ENCODE data around the gene AHCYL2. TPM values are rescaled to one million over a fixed set of nuclear protein-coding genes. Genes with fewer than 3 reads are reported as not detected.
"Not testable (repeated sequence)": the region's sequence is repeated elsewhere in the genome, so short reads cannot be mapped to it uniquely, and the experiment has no call there.

The AHCYL2 gene
- total RNA-seq, 1 donor from 2014 or later = 165 TPM

DNA sequence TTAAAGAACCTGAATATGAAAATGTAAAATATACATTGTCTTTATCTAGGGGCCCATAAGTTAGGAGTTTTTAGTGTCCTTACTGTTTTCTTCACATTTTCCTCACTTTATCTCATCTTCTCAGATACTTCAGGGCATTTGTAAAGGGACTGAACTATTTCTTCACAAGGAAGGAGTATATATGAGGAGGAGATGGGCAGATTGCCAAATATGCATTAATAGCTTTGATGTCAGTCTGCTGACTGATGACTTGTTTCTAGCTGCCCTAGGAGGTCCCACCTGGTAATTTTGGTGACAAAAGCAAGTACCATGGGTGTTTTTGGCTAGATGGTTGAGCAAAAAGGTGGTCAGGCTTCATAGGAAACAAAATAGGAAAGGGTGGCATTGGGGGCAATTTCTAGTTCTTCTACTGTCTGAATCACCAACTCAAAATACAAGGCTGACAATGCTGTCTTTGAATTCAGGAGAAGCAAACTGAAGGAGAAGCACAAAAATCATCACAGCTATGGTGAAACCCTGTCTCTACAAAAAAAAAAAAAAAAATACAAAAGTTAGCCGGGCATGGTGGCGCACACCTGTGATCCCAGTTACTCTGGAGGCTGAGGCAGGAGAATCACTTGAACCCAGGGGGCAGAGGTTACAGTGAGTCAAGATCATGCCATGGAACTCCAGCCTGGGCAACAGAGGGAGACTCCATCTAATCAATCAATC, 199.0 kb downstream of the AHCYL2 start:
- DNase-seq (ENCODE audit: low spot score) = no peak

DNA sequence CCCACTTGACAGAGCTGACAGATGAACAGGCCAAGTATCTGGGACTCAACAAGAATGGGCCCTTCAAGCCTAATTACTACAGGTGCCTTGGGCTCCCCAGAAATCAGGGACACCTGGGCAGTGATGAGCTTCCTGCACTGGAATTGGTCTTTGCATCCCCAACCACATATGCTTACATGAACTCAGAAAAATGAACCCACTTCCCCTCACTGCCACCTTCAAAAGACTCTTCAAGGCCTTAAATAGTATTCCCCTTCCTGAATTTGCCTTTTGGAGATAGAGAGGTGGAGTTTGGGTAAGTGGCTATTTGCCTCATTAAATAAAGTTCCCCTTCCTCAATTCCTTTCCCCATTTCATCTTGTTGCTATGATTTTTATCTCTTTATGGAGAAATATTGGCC, 201.7 kb downstream of the AHCYL2 start:
- no peak for DNase-seq (ENCODE audit: low spot score)

DNA sequence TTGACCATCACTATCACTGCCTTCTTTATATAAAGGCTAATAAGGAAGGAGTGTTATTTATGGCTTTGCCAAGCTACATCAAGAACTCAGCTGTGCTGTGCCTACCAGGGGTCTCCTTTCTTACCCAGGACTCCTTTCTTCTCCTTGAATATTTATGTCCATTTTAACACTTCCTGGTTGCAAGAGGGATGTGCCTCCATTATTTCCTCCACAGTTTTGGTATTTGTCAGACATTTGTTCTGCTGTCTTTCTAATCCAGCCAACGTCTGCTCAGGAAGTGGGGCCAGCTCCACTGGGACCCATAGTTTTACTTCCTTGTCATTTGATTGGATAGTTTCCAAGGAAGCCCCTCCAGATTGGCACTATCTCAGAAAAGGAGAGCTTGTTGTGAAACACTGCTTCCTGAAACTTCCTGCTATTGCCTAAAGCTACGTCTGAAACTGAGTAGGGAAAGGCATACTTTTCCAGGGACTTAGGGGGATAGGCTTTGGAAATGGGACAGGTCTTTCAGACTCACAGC, 202.8 kb downstream of the AHCYL2 start:
- no peak for DNase-seq (ENCODE audit: low spot score)

DNA sequence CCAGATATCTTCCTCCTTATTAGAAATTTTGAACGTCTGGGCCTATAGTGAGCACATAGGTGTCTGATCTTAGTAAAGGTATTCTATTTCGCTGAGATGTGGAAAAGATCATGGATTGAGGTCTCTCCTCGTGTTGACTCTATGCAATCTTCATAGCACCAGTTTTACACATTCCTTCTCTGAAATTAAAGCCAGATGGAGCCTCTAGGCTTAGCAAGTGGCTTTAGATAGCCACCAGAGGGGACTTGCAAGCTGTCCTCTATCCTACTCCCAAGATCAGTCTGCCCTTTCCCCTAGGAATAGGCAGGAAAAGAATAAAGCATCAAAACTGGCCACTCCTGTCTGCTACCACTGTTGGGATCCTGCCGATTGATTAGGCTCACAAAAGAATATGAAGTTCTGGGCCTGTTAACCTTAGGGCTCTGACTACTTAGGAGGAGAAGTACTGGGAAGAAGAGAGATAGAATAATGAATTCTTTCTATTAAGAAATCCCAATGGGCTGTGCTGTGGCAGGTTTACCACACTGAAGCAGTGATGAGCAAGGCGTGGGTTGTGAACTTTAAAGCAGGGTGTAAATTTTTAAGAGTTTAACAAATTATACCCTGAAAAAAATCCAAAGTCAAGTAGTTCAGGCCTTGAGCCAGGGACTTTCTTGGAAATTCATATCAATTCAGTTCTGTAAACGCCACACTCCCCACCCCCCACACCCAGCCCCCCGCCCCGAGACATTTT, 207.2 kb downstream of the AHCYL2 start:
- no peak for DNase-seq (ENCODE audit: low spot score)

DNA sequence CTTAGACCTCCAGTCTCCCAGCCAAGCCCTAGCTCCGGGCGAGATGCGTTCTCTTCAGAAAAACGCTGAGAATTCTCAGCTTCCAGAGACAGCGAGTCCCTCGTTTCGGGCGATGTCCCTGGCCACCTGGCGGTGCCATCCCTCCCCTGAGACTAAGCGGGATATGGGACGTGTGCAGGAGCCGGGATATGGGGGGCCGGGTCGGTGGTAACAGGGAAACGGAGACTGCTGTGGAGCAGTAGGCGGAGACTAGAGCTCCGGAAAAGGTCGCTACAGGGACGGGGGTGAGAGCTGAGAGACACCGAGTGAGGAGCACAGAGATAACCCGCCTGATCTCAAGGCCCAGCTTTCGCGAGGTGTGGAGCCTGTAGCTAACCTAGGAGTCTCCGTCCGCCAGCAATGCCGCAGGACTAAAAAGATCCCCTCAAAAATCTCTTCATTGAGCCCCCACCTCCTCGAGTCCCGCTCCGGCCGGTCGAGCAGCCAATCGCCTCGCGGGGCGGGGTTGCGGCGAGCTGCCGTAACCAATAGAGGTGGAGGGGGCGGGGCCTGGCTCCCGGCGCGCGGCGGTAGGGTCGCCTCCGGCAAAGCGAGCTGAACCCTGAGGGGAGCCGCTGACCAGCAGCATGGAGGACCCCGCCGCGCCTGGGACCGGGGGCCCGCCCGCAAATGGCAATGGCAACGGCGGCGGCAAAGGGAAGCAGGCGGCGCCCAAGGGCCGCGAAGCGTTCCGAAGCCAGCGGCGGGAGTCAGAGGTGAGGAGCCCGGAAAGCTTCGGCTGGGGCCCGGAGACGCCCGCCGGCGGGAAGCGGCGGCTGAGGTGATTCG, 209.2 kb downstream of the AHCYL2 start, which contains the start of gene STRIP2:
TSS of gene STRIP2 (plus strand) at position 586 of the 828 bp plus-strand sequence. CDS start at position 627, 41 bp downstream.
- peak; percentile 89 for DNase-seq (ENCODE audit: low spot score)

DNA sequence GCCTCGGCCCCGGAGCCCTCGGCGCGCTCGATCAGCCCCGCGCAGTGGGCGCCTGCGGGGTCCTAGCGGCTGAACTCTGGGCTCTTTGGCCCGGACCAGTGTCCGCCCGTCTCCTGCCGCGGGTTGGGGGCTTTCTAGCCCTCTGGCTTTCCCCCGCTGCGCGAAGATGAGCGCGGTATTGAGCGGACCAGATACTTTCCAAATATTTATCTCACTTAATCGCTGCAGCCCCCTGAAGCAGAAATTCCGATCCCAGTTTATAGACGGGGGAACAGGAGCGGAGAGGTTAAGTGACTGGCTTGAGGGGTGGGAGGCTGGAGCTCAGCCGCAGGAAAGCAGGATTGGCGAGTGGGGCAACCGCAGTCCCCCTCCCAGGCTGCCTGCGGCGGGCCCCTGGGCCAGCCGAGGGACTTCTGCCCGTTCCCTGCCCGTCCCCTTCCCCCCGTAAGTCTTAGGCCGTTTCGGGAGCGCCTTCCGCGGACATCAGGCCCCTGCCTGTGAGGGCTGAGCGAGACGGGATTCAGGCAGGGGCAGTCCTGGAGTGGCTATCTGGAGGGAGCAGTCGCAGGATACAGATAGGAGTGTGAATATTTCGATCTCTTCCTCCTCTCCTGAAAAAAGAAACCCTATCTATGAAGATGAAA, 210.0 kb downstream of the AHCYL2 start:
- no peak for DNase-seq (ENCODE audit: low spot score)

DNA sequence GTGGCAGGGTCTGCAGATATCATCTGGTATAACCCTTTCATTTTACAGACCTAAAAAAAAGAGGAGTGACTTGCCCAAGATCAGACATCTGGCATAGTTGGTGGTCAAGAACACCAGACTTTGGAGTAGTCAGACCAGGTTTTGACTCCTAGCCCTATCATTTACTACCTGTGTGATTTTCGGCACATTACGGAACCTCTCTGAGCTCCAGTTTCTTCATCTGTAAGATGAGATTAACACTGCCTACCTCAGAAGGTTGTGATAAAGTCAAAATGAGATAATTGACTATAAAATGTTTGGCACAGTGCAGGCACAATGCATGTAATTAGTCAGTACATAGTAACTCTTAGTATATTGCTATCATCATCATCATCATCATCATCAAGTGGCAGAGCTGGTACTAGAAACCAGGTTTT, 210.6 kb downstream of the AHCYL2 start:
- DNase-seq (ENCODE audit: low spot score) = no peak

DNA sequence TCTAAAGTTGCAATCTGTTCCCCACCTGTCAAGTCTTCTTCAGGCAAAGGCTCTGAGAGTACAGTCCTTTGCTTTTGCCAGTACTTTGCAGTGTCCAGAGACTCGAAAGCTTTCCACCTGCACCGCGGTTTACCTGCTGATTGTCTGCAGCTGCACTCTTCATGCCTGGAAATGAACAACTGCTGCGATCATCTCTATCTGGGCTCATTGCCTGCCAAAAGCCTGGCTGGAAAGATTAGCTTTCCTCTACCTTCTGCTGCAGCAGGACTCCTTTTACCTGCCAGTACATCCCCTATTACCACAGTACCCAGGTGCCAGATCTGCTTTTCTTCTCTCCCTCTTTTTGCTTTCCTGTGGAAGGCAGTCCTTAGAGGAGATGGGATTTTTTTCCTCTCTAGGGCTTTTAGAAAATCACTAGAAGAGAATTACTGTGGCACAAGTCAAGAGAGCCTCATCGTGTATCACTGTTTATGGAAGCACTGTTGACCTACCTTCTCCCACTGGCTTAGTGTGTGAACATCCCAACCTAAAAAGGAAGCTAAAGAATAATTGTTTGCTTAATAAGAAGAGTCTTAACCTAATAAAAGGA, 211.6 kb downstream of the AHCYL2 start:
- DNase-seq (ENCODE audit: low spot score) = no peak

DNA sequence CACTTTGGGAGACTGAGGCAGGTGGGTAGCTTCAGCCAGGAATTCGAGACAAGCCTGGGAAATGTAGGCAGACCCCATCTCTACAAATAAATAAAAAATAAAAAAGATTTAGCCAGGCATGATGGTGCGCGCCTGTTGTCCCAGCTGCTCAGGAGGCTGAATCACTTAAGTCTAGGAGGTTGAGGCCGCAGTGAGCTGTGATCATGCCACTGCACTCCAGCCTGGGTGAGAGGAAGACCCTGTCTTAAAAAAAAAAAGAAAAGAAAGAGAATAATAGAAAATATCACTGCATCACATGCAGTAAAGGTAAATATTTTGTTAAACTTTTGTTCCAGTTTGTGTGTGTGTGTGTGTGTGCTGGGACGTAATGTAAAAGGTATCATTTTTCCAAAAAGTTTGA, 212.4 kb downstream of the AHCYL2 start:
- no peak for DNase-seq (ENCODE audit: low spot score)

DNA sequence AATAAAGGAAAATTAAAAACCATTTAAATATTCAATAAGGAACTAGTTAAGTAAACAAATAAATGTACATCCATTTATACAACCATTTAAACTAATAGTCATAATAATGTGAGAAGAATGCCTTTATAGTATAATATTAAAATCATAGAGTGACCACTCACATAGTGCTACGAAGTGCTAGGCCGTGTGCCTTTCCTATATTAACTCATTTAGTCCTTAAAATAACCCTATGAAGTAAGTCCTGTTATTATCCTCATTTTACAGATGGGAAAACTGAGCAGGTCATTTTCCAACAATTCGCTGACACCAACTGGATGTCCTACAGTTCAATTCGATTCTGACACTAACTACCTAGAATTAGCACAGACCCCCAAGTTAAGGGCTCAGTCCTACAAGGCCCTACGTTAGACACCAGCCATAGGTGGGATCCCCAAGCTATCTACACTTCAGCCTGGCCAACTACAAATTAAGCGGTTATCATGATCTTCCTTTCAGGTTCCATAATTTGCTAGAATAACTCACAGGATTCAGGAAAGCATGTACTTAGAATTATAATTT, 213.5 kb downstream of the AHCYL2 start:
- DNase-seq (ENCODE audit: low spot score) = no peak

DNA sequence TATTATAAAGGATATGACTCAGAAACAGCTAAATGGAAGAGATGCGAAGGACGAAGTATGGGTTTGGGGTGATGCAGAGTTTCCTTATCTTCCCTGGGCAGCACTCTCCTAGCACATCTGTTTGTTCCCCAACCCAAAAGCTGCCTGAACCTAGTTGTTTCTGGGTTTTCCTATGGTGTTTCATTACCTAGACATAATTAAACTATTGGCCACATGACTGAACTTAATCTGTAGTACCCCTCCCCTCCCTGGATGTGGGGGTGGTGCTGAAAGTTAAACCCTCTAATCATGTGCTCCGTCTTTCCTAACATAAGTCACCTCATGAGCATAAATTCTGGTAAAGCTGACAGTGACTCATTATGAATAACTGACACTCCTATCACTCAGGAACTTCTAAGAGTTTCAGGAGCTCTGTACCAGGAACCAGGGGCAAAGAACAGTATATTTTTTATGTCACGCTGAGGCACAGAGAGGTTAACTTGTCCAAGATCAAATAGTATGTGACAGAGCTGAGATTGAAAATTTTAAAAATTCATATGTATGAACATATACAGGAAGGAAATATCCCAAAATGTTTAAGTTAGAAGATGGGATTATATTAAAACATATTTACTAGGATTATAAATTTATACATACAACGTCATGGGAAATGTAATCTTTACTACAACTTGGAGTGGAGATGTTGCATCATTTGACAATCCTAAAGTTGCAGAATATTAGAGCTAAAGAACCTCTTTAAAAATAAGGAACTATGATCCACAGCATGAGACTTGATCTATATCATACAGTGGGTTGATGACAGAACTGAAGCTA, 214.2 kb downstream of the AHCYL2 start:
- no peak for DNase-seq (ENCODE audit: low spot score)

DNA sequence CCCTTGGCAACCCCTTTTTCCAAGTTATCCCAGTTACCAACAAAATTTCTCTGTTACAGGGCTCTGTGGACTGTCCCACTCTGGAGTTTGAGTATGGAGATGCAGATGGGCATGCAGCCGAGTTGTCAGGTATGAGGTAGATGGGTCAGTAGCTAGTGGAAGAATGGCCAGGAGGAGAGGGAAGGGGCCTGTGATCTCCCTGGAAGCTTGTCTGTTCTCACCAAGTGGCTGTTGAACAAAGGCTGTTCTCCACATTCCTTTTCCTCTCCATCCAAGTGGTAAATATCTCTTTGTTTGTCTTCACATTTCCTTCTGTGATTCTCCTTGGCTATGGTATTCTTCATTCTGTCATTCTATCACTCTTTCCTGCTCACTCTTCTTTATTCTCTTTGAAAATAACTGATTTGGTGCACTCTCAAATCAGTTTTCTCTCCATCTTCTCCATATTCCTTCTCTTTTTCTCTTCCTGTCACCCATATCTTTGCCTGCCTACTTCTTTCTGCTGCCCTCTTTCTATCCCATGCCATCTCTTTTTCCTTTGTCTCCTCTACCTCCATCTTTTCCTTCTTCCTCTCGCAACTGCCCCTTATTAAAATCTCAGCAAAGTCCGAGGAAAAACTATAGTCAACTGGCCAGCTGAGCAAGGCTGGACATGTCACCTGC, 215.3 kb downstream of the AHCYL2 start:
- no peak for DNase-seq (ENCODE audit: low spot score)

DNA sequence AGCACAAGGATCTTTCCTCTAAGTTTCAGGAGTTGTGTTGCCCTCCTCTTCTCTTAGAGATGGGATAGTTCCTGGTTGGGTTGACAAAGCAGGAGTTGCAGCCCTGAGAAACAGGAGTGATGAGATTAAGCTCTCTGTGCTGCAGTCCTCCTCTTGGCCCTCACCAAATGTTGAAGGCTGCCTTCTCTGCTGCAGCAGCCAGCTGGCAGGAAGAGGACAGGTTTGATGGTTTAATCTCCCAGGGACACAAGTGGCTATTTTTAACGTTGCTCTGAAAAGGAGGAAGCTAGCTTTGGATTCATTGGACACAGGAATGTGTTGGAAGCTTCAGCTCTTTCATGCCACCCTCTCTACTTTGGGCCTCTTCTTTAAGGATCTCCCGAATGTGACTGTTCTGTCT, 218.8 kb downstream of the AHCYL2 start:
- no peak for DNase-seq (ENCODE audit: low spot score)

DNA sequence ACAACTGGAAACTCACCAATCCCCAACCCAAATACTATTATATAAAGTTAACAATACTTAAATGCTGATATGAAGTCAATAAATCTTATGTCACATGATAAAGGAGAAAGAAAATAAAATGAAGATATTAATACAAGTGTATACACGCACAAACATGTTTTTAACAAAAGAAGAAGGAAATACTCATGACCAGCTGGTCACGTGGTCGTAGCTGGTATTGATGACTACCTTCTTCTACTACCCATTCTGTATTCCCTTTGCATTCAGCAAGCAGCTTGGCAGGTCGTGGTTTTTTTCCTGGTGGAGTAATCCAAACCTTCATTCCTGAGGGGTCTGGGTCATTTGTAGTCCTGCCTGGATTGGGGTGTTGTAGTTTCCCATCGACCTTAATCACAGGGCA, 219.9 kb downstream of the AHCYL2 start:
- DNase-seq (ENCODE audit: low spot score) = not testable (repeated sequence)

DNA sequence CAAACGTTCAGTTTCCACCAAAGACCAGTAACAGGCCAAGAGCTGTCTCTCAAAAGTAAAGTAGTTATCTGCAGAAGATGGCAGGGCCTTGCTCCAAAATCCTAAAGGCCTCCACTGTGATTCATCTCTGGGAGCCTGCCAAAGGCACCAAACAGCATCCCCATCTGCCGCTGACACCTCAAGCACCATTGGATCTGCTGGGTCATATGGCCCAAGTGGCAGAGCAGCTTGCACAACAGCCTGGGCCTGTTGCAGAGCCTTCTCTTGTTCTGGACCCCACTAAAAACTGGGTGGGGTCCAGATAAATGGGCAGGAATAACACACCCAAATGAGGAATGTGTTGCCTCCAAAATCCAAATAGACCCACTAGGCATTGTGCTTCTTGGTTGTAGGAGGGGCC, 222.1 kb downstream of the AHCYL2 start:
- DNase-seq (ENCODE audit: low spot score) = not testable (repeated sequence)

DNA sequence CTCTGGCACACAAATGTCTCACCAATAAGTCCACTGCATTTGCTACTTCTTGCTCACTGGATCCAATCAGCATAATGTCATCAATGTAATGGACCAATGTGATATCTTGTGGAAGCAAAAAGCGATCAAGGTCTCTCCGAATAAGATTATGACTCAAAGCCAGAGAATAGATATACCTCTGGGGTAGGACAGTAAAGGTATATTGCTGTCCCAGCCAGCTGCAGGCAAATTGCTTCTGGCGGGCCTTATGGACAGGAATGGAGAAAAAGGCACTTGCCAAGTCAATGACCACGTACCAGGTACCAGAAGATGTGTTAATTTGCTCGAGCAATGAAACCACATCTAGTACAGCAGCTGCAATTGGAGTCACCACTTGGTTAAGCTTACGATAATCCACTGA, 222.6 kb downstream of the AHCYL2 start:
- DNase-seq (ENCODE audit: low spot score) = not testable (repeated sequence)

DNA sequence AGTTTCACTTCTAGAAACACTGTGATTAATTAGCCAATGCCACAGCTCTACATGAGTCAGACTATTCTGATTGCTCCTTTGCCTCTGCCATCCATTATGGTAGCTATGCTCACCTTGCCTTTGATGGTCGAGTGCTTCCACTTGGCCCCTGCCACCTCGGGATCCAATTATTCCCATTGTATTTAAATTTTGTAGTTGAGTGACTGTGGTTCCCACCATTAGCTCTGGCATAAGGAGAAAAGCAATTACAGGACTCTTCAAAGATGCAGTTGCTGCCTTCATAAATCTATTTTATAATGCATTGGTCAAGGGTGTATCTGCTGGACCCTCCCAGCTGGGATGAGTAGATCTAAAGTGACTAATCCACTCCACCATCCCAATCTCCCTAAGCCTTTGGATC, 223.8 kb downstream of the AHCYL2 start:
- not testable (repeated sequence) for DNase-seq (ENCODE audit: low spot score)

DNA sequence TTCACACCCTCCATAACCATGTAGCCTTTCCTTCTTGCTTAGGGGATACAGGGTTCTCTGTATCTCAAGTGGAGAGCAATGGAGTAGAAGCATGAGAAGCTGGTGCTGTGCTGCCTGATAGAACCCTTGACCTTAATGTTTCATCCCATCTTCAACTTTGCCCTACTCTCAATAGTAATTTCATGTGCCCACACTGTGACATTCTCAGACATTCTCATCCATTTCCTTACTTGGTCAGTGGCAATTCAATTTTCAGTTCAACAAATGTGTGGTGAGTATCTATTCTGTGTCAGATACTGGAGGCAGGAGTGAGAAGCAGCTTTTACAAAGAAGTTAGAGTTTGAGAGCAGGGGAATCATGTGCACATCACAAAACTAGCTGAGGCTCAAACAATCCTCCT, 225.5 kb downstream of the AHCYL2 start:
- no peak for DNase-seq (ENCODE audit: low spot score)

DNA sequence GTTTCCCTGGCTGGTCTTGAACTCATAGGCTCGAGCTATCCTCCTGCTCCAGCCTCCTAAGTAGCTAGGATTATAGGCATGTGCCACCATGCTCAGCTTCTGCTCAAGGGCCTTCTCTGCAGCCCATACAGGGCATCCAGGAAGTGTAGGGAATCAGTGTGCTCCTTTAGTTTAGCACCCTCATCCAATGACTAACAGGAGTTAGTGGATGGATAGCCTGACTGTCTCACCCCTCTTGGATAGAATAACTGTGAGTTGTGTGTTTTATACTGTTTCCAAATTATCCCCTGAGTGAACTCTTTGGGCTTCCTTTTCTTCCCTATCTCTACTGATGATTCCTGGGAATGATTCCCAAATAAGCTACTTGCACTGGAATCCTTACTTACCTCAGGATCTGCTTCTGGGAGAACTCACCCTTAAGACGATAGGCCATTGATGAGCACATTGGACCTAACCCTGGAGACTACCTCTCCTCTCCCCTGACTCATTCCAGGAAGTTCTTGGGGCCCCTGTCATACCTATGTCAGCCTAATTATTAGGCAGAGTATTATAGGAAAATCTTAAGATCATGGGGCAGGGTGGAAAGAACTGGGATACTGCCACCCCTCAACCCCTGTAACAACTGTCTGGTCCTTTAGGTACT, 227.9 kb downstream of the AHCYL2 start:
- no peak for DNase-seq (ENCODE audit: low spot score)

Measured in mucosa of gallbladder (tissue), 1 donor.